ENCODE data around the gene MICAL1.

Gene MICAL1

GRCh38 chr6:109449064-109449794, 6.3 kb downstream of the MICAL1 start:
- Histone ChIP-seq H2AFZ (ENCODE audit: low read depth, low read length) (no peak overlapping the region), H3K4me2 (ENCODE audit: low read length) (no peak overlapping the region), H3K27me3 (ENCODE audit: low read depth, low read length) (no peaks in the 10 kb centered on the region), H3K27ac (ENCODE audit: low read length) (no peak overlapping the region), H3K4me3 (ENCODE audit: low read length) (no peak overlapping the region), H3K9me3 (ENCODE audit: insufficient read depth, low read length) (no peaks in the 10 kb centered on the region), H3K36me3 (replicated peaks; ENCODE audit: low read depth, low read length) (peaks cover 3% of the 10 kb centered on the region), H3K79me2 (ENCODE audit: low read length) (no peaks in the 10 kb centered on the region; the same call in 1 of the 2 replicates), H3K4me1 (ENCODE audit: low read length) (peaks cover 6% of the 10 kb centered on the region), H4K20me1 (ENCODE audit: insufficient read depth, low read length) (no peaks in the 10 kb centered on the region), H3K9ac (ENCODE audit: low read length) (no peak overlapping the region)
- TF ChIP-seq, protein P1, sequence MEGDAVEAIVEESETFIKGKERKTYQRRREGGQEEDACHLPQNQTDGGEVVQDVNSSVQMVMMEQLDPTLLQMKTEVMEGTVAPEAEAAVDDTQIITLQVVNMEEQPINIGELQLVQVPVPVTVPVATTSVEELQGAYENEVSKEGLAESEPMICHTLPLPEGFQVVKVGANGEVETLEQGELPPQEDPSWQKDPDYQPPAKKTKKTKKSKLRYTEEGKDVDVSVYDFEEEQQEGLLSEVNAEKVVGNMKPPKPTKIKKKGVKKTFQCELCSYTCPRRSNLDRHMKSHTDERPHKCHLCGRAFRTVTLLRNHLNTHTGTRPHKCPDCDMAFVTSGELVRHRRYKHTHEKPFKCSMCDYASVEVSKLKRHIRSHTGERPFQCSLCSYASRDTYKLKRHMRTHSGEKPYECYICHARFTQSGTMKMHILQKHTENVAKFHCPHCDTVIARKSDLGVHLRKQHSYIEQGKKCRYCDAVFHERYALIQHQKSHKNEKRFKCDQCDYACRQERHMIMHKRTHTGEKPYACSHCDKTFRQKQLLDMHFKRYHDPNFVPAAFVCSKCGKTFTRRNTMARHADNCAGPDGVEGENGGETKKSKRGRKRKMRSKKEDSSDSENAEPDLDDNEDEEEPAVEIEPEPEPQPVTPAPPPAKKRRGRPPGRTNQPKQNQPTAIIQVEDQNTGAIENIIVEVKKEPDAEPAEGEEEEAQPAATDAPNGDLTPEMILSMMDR (IDR thresholded peaks at IDR 0.05; ENCODE audit: low read depth, low read length), result no peak

GRCh38 chr6:109448615-109449014, 7.0 kb downstream of the MICAL1 start:
- Histone ChIP-seq H3K27ac (ENCODE audit: low read length) (no peak overlapping the region), H4K20me1 (ENCODE audit: insufficient read depth, low read length) (no peaks in the 10 kb centered on the region), H3K27me3 (ENCODE audit: low read depth, low read length) (no peaks in the 10 kb centered on the region), H3K4me3 (ENCODE audit: low read length) (no peak overlapping the region), H2AFZ (ENCODE audit: low read depth, low read length) (no peak overlapping the region), H3K4me1 (ENCODE audit: low read length) (peaks cover under 1% of the 10 kb centered on the region), H3K79me2 (ENCODE audit: low read length) (no peaks in the 10 kb centered on the region), H3K36me3 (replicated peaks; ENCODE audit: low read depth, low read length) (peaks cover 3% of the 10 kb centered on the region), H3K9me3 (ENCODE audit: insufficient read depth, low read length) (no peaks in the 10 kb centered on the region), H3K4me2 (ENCODE audit: low read length) (no peak overlapping the region), H3K9ac (ENCODE audit: low read length) (no peak overlapping the region)
- TF ChIP-seq EZH2phosphoT487 (IDR thresholded peaks at IDR 0.05; ENCODE audit: low read depth), result no peak
- TF ChIP-seq, protein P1 (IDR thresholded peaks at IDR 0.05; ENCODE audit: low read depth, low read length), result no peak

- Histone ChIP-seq H3K4me1 (ENCODE audit: low read length) (no peaks in the 10 kb centered on the region), H3K79me2 (ENCODE audit: low read length) (no peaks in the 10 kb centered on the region), H2AFZ (ENCODE audit: low read depth, low read length) (no peak overlapping the region), H3K4me2 (ENCODE audit: low read length) (no peak overlapping the region), H3K4me3 (ENCODE audit: low read length) (no peak overlapping the region), H4K20me1 (ENCODE audit: insufficient read depth, low read length) (no peaks in the 10 kb centered on the region), H3K27me3 (ENCODE audit: low read depth, low read length) (no peaks in the 10 kb centered on the region), H3K9ac (ENCODE audit: low read length) (no peak overlapping the region), H3K27ac (ENCODE audit: low read length) (no peak overlapping the region), H3K36me3 (replicated peaks; ENCODE audit: low read depth, low read length) (peaks cover 3% of the 10 kb centered on the region), H3K9me3 (ENCODE audit: insufficient read depth, low read length) (no peaks in the 10 kb centered on the region)
- TF ChIP-seq, protein P1 (IDR thresholded peaks at IDR 0.05; ENCODE audit: low read depth, low read length), result no peak; the same call in 1 of the 2 replicates
- TF ChIP-seq EZH2phosphoT487 (IDR thresholded peaks at IDR 0.05; ENCODE audit: low read depth), result no peak
Observed at GRCh38 chr6:109447878-109448555, 7.6 kb downstream of the MICAL1 start.

DNA sequence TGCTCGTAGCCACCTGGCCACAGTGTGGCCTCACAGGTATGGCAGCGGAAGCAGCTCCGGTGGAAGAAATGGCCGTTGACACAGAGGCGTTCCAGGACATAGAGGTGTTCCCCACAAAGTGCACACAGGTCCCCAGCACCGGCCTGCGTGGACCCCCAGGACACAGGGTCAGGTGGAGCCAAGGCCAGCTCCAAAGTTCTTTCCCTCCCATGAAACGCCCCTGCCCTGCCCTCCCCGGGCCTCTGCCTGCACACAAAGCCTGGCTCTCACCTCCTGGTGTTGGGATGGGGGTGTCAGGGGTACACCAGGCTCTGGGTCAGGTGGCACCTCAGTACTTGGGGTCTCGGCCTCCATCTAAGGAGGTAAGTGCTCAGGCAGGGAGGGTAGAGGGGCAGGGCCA, 8.5 kb downstream of the MICAL1 start:
- Histone ChIP-seq H3K4me3 (ENCODE audit: low read length) (no peak overlapping the region), H3K27me3 (ENCODE audit: low read depth, low read length) (no peaks in the 10 kb centered on the region), H4K20me1 (ENCODE audit: insufficient read depth, low read length) (no peaks in the 10 kb centered on the region), H3K9me3 (ENCODE audit: insufficient read depth, low read length) (no peaks in the 10 kb centered on the region), H3K79me2 (ENCODE audit: low read length) (no peaks in the 10 kb centered on the region), H3K27ac (ENCODE audit: low read length) (no peak overlapping the region), H2AFZ (ENCODE audit: low read depth, low read length) (no peak overlapping the region), H3K4me2 (ENCODE audit: low read length) (no peak overlapping the region), H3K4me1 (ENCODE audit: low read length) (no peaks in the 10 kb centered on the region), H3K9ac (ENCODE audit: low read length) (no peak overlapping the region), H3K36me3 (replicated peaks; ENCODE audit: low read depth, low read length) (peaks cover 7% of the 10 kb centered on the region)
- TF ChIP-seq, protein P1 (IDR thresholded peaks at IDR 0.05; ENCODE audit: low read depth, low read length), result no peak
- no peak for TF ChIP-seq EZH2phosphoT487 (IDR thresholded peaks at IDR 0.05; ENCODE audit: low read depth)

Measured in OCI-LY3 (cell line).